Measurements from ENCODE around the gene NOLC1. TPM values are rescaled to one million over a fixed set of nuclear protein-coding genes. Genes with fewer than 3 reads are reported as not detected.

Gene NOLC1
- total RNA-seq, 1 experiment from 2014 or later: 165 TPM

- CTCF ChIA-PET: interaction anchor here (3.6 kb wide), 1 partner anchor 16 kb away, joined by 18 read pairs; no protein-coding TSS in a partner anchor
- ATAC-seq (no peak), DNase-seq (ENCODE audit: low spot score) (no peak)
- Mint-ChIP-seq H3K4me1 (peaks cover 24% of the 10 kb centered on the region), H3K4me3 (peak overlapping the region; percentile 98), H3K27ac (peak overlapping the region; percentile 98), H3K9me3 (no peaks in the 10 kb centered on the region), H3K36me3 (peaks cover 68% of the 10 kb centered on the region), H3K27me3 (ENCODE audit: low read depth) (no peaks in the 10 kb centered on the region)
- POLR2A ChIA-PET: interaction anchor here (1.5 kb wide), 1 partner anchor 17 kb away, joined by 3 read pairs; no protein-coding TSS in a partner anchor
- no peak for TF ChIP-seq ZNF671 (CRISPR knock-in tag; IDR thresholded peaks at IDR 0.05)
- no peak for TF ChIP-seq PRRX2 (CRISPR knock-in tag; IDR thresholded peaks at IDR 0.05)
- no peak for TF ChIP-seq CREM (CRISPR knock-in tag; IDR thresholded peaks at IDR 0.05)
- TF ChIP-seq ZNF416 (CRISPR knock-in tag; IDR thresholded peaks at IDR 0.05): no peak
- no peak for TF ChIP-seq AFF4 (CRISPR knock-in tag; IDR thresholded peaks at IDR 0.05; ENCODE audit: borderline replicate concordance)
- TF ChIP-seq ZBTB43 (CRISPR knock-in tag; IDR thresholded peaks at IDR 0.05): no peak
- TF ChIP-seq ZNF532 (CRISPR knock-in tag; IDR thresholded peaks at IDR 0.05; ENCODE audit: borderline replicate concordance): no peak
- no peak for TF ChIP-seq ATF6 (CRISPR knock-in tag; IDR thresholded peaks at IDR 0.05)
- no peak for TF ChIP-seq E2F5 (CRISPR knock-in tag; IDR thresholded peaks at IDR 0.05)
- TF ChIP-seq GTF2I (CRISPR knock-in tag; conservative IDR thresholded peaks at IDR 0.05): no peak
- no peak for TF ChIP-seq E2F1 (CRISPR knock-in tag; IDR thresholded peaks at IDR 0.05)
- no peak for TF ChIP-seq MLX (CRISPR knock-in tag; IDR thresholded peaks at IDR 0.05)
- TF ChIP-seq TEAD4 (CRISPR knock-in tag; IDR thresholded peaks at IDR 0.05): no peak
- no peak for TF ChIP-seq ZNF512 (CRISPR knock-in tag; IDR thresholded peaks at IDR 0.05; ENCODE audit: borderline replicate concordance)
- TF ChIP-seq ZNF138 (CRISPR knock-in tag; conservative IDR thresholded peaks at IDR 0.05): no peak
Measured at GRCh38 chr10:102153093-102153620, 968 bp downstream of the NOLC1 start.
